OCI-LY1 (cell line): ENCODE results near the gene CSRNP2.
"Not testable (repeated sequence)": the region's sequence is repeated elsewhere in the genome, so short reads cannot be mapped to it uniquely, and the experiment has no call there.

Experiments used
- H2AFZ ChIP-seq: fragments of 200-600 bp; sonication (generic), shearing (Covaris generic); 2 replicates; pipeline ENCODE4 v1.6.0; 2014; ENCODE audit warnings: antibody characterized with exemption, mild to moderate bottlenecking, low read length
- H3F3A ChIP-seq: fragments of 200-600 bp; sonication (generic), shearing (Covaris generic); 2 replicates; pipeline ENCODE4 v1.6.0; 2014; ENCODE audit warnings: mild to moderate bottlenecking, antibody characterized with exemption, low read length, moderate library complexity; ENCODE audit not compliant: insufficient read depth
- H3K27ac ChIP-seq: fragments of 200-600 bp; sonication (generic); 2 replicates; pipeline ENCODE4 v1.5.1; 2014; ENCODE audit warnings: low read length, mixed run types, mild to moderate bottlenecking, low read depth; ENCODE audit not compliant: poor library complexity, severe bottlenecking
- H3K27me3 ChIP-seq: fragments of 200-600 bp; sonication (generic); 2 replicates; pipeline ENCODE4 v1.6.0; 2014; ENCODE audit warnings: antibody characterized with exemption, mild to moderate bottlenecking, low read length, moderate library complexity; ENCODE audit not compliant: insufficient read depth
- H3K36me3 ChIP-seq: fragments of 200-600 bp; sonication (generic); 2 replicates; pipeline ENCODE4 v1.6.1; 2014; ENCODE audit warnings: mild to moderate bottlenecking, antibody characterized with exemption, low read length, moderate library complexity, mixed read lengths; ENCODE audit not compliant: insufficient read depth
- H3K4me1 ChIP-seq: fragments of 200-600 bp; sonication (generic); 2 replicates; pipeline ENCODE4 v1.5.1; 2014; ENCODE audit warnings: mild to moderate bottlenecking, low read length, moderate library complexity; ENCODE audit not compliant: insufficient read depth, severe bottlenecking
- H3K4me2 ChIP-seq: fragments of 200-600 bp; sonication (generic), shearing (Covaris generic); 2 replicates; pipeline ENCODE4 v1.6.1; 2014; ENCODE audit warnings: low read length
- H3K4me3 ChIP-seq: fragments of 200-600 bp; sonication (generic); 2 replicates; pipeline ENCODE4 v1.5.1; 2014; ENCODE audit warnings: low read length, low read depth, mild to moderate bottlenecking, mixed read lengths; ENCODE audit not compliant: poor library complexity, severe bottlenecking
- H3K79me2 ChIP-seq: fragments of 200-600 bp; shearing (Covaris generic); 2 replicates; pipeline ENCODE4 v1.6.1; 2016; ENCODE audit warnings: mixed run types, low read length, mixed read lengths; ENCODE audit not compliant: insufficient read depth
- H3K9ac ChIP-seq: fragments of 200-600 bp; sonication (generic), shearing (Covaris generic); 2 replicates; pipeline ENCODE4 v1.6.1; 2014; ENCODE audit warnings: mild to moderate bottlenecking, low read length, mixed read lengths
- H3K9me2 ChIP-seq: fragments of 200-600 bp; sonication (generic), shearing (Covaris generic); 2 replicates; pipeline ENCODE4 v1.6.1; 2014; ENCODE audit warnings: low read depth, mild to moderate bottlenecking, low read length, mixed read lengths
- H3K9me3 ChIP-seq: fragments of 200-600 bp; shearing (Covaris generic); 2 replicates; pipeline ENCODE4 v1.6.1; 2014; ENCODE audit warnings: low read length, mixed read lengths
- H4K20me1 ChIP-seq: fragments of 200-600 bp; sonication (generic), shearing (Covaris generic); 2 replicates; pipeline ENCODE4 v1.6.0; 2016; ENCODE audit warnings: mild to moderate bottlenecking, low read length; ENCODE audit not compliant: insufficient read depth
- CTCF ChIP-seq: fragments of 200-600 bp; sonication (generic), shearing (Covaris generic); IDR thresholded peaks from 2 replicates; pipeline ENCODE4 v1.5.1; 2017; ENCODE audit warnings: mild to moderate bottlenecking, antibody characterized with exemption, low read length, moderate library complexity, mixed read lengths
- EZH2 ChIP-seq: fragments of 200-600 bp; sonication (generic), shearing (Covaris generic); IDR thresholded peaks from 2 replicates; pipeline ENCODE4 v1.8.0; 2017; ENCODE audit warnings: borderline replicate concordance, mixed run types, mild to moderate bottlenecking, antibody characterized with exemption, low read length, moderate library complexity, mixed read lengths

CSRNP2 gene

GRCh38 chr12:51080136-51080535, 3.3 kb downstream of the CSRNP2 start:
- Histone ChIP-seq H3K27me3 (no peaks in the 10 kb centered on the region), H3K9me3 (no peaks in the 10 kb centered on the region), H3K9me2 (no peaks in the 10 kb centered on the region), H3K4me2 (no peak overlapping the region), H3K36me3 (no peaks in the 10 kb centered on the region), H3F3A (no peaks in the 10 kb centered on the region), H3K4me1 (peaks cover 14% of the 10 kb centered on the region), H3K9ac (no peak overlapping the region), H3K79me2 (no peaks in the 10 kb centered on the region), H2AFZ (no peak overlapping the region), H3K4me3 (no peak overlapping the region), H3K27ac (no peak overlapping the region), H4K20me1 (no peaks in the 10 kb centered on the region)
- no peak for TF ChIP-seq CTCF
- no peak for TF ChIP-seq EZH2

- H3K9me2 ChIP-seq, H3K36me3 ChIP-seq, H3K9ac ChIP-seq, H3K27me3 ChIP-seq, H3F3A ChIP-seq, H3K79me2 ChIP-seq, H3K4me3 ChIP-seq, H4K20me1 ChIP-seq, H2AFZ ChIP-seq, H3K4me2 ChIP-seq, H3K27ac ChIP-seq, H3K9me3 ChIP-seq: not testable (repeated sequence)
- H3K4me1 ChIP-seq = peaks cover 14% of the 10 kb centered on the region
These were observed 4.5 kb downstream of the CSRNP2 start for GRCh38 chr12:51078866-51079265.

- not testable (repeated sequence) for H3K9ac ChIP-seq, H3K9me3 ChIP-seq, H3K79me2 ChIP-seq
These were observed 5.0 kb downstream of the CSRNP2 start for GRCh38 chr12:51078346-51078745.

GRCh38 chr12:51077930-51078329, 5.5 kb downstream of the CSRNP2 start:
- Histone ChIP-seq H2AFZ (no peak overlapping the region), H4K20me1 (no peaks in the 10 kb centered on the region), H3K36me3 (no peaks in the 10 kb centered on the region), H3K9me3 (no peaks in the 10 kb centered on the region), H3K79me2 (no peaks in the 10 kb centered on the region), H3K27ac (no peak overlapping the region), H3F3A (no peaks in the 10 kb centered on the region), H3K9ac (no peak overlapping the region), H3K4me1 (peaks cover 13% of the 10 kb centered on the region), H3K9me2 (no peaks in the 10 kb centered on the region), H3K4me3 (no peak overlapping the region), H3K4me2 (no peak overlapping the region), H3K27me3 (no peaks in the 10 kb centered on the region)
- no peak for TF ChIP-seq CTCF
- TF ChIP-seq EZH2 = no peak

More at GRCh38 chr12:51078346-51078745, 5.0 kb downstream of the CSRNP2 start:
- not testable (repeated sequence) for H3F3A ChIP-seq, H3K9me2 ChIP-seq, H3K36me3 ChIP-seq, H3K27ac ChIP-seq, H2AFZ ChIP-seq, H4K20me1 ChIP-seq, H3K27me3 ChIP-seq, H3K4me2 ChIP-seq, H3K4me3 ChIP-seq
- H3K4me1 ChIP-seq = peaks cover 14% of the 10 kb centered on the region
